PFSK-1 (cell line): Measurements from ENCODE around the gene MCFD2.

ENCODE experiments used
- FOXP2 ChIP-seq: optimal IDR thresholded peaks from 2 replicates; pipeline ENCODE3; 2011; ENCODE audit warnings: borderline replicate concordance, control low read depth, inconsistent platforms; ENCODE audit not compliant: insufficient read depth; ENCODE audit errors: extremely low read length, extremely low read depth
- POLR2AphosphoS5 ChIP-seq: IDR thresholded peaks from 2 replicates; pipeline ENCODE4 v1.6.1; 2012; ENCODE audit warnings: low read depth, mild to moderate bottlenecking, control low read depth, low read length, moderate library complexity
- REST ChIP-seq, 2 experiments: IDR thresholded peaks; 2 replicates each; pipeline versions ENCODE4 v1.6.1 to v1.8.0; 2011 to 2012; ENCODE audit warnings: low read depth in 2 of 2, low read length in 2 of 2, control low read depth in 1 of 2, inconsistent platforms in 1 of 2, mild to moderate bottlenecking in 1 of 2, moderate library complexity in 1 of 2; ENCODE audit not compliant: insufficient read depth in 1 of 2
- SIN3A ChIP-seq: IDR thresholded peaks from 2 replicates; pipeline ENCODE4 v1.6.1; 2012; ENCODE audit warnings: mild to moderate bottlenecking, low read length, moderate library complexity, borderline replicate concordance; ENCODE audit not compliant: insufficient read depth
- TAF1 ChIP-seq: IDR thresholded peaks from 2 replicates; pipeline ENCODE4 v1.6.1; 2012; ENCODE audit warnings: low read length, control low read depth, borderline replicate concordance; ENCODE audit not compliant: insufficient read depth

The MCFD2 gene

DNA sequence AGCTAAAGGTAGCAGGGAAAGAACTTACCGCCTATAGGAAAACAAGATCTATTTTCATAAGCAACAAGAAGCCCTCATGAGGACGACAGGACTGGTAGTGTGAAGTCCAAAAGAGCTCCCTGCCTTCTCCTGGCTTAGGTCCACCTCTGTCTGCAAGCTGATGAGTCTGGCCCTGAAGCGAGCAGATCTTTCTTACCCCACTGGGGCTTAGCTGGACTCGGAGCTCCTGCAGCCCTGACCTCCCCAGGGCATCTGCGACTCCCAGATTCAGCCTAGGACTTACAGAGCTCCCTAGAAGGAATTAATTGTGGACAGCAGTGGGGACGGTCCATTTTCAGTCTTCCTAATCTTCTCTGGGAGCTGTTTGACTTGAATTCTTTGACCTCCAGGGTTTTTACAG lies 53.7 kb downstream of the MCFD2 start:
- TF ChIP-seq POLR2AphosphoS5: no peak
- no peak for TF ChIP-seq FOXP2
- no peak for TF ChIP-seq TAF1
- no peak for TF ChIP-seq REST (IDR thresholded peaks at IDR 0.05; ENCODE audit: insufficient read depth in 1 of 2, low read depth in 2 of 2, low read length in 2 of 2)
- no peak for TF ChIP-seq SIN3A

DNA sequence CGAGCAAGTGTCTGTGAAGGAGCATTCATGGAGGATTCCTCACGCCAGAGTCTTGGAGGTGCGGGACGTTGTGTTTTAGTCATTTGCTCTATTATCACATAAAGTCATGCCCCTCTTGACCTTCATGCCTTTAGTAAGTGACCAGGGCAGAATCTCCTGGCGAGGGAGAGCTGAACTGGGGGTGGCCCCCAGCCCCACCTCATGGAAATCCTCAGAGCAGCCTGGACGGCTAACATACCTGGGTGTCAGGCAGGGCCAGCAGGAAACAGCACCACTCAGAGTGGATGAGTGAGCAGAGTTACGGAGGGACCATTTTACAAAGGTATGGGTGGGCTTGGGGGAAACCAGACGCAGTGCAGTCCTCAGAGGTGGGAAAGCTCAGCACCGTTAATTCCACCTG lies 56.1 kb downstream of the MCFD2 start:
- TF ChIP-seq SIN3A (no peak), FOXP2 (no peak), REST (IDR thresholded peaks at IDR 0.05; ENCODE audit: insufficient read depth in 1 of 2, low read depth in 2 of 2, low read length in 2 of 2) (no peak), POLR2AphosphoS5 (no peak), TAF1 (no peak)

DNA sequence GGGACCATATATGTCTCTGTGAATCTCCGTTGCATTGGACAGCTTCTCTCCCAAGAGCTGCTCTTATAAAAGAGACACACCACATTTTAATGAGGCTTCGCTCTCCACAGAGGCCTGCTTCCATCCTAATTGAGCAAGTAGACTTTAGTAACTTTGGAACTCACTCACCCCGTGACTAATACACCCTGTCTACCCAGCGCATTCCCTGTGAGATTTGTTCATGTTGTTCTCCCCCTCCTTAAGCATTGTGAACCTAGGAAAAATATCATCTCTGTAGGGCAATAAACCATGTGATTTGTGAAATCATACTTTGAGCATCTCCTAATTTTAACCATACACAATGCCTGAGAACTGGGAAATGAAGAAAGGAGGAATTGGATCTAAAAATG lies 56.9 kb downstream of the MCFD2 start:
- TF ChIP-seq FOXP2: no peak
- no peak for TF ChIP-seq TAF1
- TF ChIP-seq SIN3A: no peak
- TF ChIP-seq REST (IDR thresholded peaks at IDR 0.05; ENCODE audit: insufficient read depth in 1 of 2, low read depth in 2 of 2, low read length in 2 of 2): no peak
- no peak for TF ChIP-seq POLR2AphosphoS5

DNA sequence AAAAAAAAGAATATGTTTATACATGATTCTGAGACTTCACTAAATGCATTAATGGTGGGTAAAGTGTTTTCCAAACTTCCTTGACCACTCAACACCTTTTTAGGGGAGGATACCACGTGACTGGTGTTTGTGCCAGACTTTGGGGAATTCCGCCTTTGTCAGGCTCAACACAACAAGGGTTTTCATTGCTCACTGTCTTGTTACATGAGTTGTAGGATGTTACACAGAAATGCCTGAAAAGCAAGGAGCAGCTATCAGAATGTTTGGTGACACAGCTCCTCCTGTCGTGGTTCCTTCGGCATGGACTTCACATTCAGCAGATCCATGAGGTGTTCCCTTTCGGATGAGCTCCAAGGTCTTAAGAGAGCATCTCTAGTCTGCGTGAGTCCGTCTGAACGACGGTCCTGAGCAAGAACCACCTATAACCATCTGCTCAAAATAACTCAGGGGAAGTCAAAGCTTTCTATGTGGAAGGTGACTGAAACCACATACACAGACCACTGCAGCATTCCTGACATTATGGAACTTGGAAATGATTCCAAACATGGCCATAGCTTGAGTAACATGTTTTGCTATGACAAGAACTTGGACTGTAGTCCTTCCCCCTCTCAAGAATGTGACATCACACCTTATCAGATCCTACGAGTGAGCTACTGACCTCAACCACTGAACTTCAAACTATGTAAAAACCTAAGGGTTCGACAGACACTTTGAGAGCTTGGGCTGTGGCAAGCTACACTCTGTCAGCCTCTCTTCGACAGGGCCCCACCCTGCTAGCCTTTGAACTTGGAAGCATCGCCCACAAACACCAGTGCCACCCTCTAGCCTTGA lies 57.5 kb downstream of the MCFD2 start:
- TF ChIP-seq FOXP2 (no peak), SIN3A (no peak), TAF1 (no peak), POLR2AphosphoS5 (no peak), REST (IDR thresholded peaks at IDR 0.05; ENCODE audit: insufficient read depth in 1 of 2, low read depth in 2 of 2, low read length in 2 of 2) (no peak)

DNA sequence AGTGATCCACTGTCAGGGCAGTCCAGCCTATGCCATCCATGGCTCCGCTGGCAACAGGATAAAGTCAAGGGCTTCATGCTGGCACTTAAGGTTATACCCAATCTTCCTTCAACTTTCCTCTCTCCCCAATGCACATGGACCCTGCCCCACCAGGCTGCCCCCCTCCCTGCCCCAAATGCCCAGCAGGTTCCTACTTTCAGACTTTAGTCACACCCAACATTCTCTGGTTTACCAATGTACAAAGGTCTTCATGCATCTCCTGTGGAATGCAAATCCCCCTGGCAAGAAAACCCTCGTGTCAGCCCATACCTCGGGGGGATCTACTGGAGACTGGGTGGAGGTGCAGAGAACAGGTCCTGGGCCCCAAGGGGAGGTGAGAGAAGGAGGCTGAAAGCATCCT lies 59.3 kb downstream of the MCFD2 start:
- TF ChIP-seq REST (IDR thresholded peaks at IDR 0.05; ENCODE audit: insufficient read depth in 1 of 2, low read depth in 2 of 2, low read length in 2 of 2) (no peak), POLR2AphosphoS5 (no peak), FOXP2 (no peak), SIN3A (no peak), TAF1 (no peak)
